GM12874 (cell line): ENCODE measurements around the gene RILPL2.

Experiments used
- TF ChIP-seq, protein P1 (sequence below): IDR thresholded peaks from 2 replicates; pipeline ENCODE4 v1.5.1; 2011; ENCODE audit warnings: low read depth, mild to moderate bottlenecking, control low read depth, low read length, moderate library complexity; ENCODE audit not compliant: insufficient read depth

Gene RILPL2

DNA sequence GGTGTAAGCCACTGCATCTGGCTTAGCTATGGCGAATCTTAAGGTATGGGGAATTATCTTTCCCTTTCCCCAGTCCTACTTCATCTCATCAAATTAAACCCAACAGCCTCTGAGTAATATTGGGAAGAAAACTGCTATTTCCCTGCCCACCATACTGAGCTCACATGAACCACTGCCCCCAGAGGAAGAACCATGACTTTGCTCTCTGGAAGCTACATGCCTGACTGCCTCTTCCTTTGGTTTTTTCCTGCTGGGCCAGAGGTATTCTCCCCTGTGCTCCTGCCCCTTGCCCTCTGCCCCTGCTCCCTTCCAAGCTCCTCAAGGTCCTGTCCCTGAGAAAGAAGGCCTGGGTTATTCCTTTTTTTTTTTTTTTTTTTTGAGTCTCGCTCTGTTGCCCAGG, 15.2 kb downstream of the RILPL2 start:
- TF ChIP-seq, protein P1, sequence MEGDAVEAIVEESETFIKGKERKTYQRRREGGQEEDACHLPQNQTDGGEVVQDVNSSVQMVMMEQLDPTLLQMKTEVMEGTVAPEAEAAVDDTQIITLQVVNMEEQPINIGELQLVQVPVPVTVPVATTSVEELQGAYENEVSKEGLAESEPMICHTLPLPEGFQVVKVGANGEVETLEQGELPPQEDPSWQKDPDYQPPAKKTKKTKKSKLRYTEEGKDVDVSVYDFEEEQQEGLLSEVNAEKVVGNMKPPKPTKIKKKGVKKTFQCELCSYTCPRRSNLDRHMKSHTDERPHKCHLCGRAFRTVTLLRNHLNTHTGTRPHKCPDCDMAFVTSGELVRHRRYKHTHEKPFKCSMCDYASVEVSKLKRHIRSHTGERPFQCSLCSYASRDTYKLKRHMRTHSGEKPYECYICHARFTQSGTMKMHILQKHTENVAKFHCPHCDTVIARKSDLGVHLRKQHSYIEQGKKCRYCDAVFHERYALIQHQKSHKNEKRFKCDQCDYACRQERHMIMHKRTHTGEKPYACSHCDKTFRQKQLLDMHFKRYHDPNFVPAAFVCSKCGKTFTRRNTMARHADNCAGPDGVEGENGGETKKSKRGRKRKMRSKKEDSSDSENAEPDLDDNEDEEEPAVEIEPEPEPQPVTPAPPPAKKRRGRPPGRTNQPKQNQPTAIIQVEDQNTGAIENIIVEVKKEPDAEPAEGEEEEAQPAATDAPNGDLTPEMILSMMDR = no peak

DNA sequence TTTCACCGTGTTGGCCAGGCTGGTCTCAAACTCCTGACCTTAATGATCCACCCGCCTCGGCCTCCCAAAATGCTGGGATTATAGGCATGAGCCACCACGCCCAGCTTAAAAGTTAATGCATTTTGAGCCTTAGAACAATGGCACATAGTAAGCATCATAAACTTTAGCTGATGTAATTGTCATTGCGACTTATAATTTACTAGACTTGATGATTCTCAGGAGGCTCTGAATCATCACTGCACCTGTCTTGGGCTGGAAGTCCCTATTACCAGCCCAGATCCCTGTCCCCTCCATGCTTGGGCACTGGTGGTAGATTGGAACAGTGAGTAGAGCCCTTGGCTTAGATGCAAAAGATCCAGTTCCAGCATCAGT, 26.5 kb downstream of the RILPL2 start:
- TF ChIP-seq, protein P1 = no peak

DNA sequence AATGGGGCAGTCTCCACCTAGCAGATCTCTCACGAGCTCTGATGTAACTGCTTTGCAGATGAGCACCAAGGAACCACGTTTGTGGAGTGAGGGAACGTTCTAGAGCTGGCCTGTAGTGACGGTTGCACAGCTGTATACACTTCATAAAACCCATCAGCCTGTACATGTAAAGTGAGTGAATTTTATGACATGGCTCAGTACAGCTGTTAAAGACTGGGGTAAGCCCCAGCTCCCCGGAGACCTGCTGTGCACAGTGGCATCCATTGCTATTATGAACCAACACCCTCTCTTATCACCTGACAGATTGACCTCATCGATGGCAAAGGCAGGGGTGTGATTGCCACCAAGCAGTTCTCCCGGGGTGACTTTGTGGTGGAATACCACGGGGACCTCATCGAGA, 31.9 kb downstream of the RILPL2 start:
- TF ChIP-seq, protein P1 = no peak

DNA sequence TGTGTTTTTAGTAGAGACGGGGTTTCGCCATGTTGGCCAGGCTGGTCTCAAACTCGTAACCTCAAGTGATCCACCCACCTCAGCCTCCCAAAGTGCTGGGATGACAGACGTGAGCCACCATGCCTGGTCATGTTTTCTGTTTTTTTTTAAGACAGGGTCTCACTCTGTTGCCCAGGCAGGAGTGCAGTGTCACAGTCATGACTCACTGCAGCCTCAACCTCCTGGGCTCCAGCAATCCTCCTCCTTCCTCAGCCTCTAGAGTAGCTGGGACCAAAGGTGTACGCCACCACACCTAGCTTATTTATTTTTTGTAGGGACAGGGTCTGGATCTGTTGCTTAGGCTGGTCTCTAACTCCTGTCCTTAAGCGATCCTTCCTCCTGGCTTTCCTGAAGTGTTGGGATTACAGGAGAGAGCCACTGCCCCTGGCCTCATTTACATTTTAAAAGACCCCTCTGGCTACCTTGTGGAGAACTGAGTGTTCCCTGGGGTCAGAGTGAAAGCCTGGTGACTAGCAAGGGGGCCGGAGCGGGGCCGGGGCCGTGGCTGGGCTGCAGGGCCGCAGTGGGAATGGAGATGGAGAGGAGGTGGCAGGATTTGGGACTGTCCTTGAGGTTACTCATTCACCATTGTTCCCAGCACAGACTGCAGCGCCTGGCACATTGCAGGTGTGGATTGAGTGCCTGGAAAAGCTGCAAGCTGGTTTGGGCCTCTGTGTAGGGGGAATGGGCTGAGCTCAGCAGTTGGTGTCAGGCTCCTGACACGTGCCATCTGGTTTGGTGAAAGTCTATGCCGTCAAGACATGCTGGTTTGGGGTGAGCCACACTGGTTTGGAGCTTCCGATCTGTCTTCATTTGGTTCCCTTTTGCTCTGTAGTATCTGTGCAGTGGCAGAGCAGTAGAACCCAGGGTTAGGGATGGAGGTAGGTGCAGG, 34.5 kb downstream of the RILPL2 start:
- TF ChIP-seq, protein P1 = no peak

DNA sequence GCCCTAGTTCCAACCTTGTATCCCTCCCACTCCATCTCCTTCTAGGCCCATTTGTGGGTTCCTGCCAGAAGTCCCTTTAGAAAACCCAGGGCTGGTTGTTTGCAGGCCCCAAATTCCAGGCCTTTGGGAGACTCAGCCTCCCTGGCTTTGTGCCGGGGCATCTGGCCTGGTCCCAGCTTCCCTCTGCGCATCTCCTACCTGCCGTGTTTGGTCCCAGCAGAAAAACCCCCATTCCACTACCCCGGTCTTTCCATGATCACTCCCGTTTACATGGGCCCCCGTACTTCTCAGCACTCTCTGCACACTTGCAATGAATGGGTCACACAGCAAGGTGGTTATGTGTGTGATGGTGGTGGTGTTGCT, 37.2 kb downstream of the RILPL2 start:
- TF ChIP-seq, protein P1 = no peak

DNA sequence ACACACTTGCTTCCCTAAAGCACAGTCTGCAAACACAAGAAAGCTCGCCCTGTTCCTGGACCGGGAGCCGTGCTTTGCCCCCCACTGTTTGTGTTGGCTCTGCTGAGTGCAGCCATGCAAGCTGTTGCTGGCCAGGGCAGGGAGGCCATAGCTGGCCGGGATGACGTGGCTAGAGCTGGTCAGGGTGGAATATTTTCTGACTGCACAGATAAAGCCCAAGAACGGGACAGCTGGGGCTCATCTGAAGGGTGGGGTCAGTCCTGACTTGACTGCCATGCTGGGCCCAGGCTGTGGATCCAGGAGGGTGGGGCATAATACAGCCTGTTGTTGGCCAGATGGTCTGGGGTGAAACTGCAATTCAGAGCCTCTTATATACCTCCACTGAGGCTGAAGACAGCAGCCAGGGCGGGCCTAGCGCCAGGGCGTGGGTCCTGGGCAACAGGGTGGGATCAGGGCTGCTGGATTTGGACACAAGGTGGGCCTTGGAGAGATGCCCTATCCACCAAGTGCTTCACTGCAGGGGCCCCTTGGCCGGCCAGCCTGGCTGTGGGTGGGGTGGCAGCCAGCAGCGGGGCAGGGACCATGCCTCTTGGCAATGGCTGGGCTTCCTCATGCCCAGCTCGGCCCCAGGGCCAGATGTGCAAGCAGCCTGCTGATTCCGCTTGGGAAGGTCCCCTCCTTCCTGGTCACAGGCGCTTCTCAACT, 37.8 kb downstream of the RILPL2 start:
- TF ChIP-seq, protein P1 = no peak

DNA sequence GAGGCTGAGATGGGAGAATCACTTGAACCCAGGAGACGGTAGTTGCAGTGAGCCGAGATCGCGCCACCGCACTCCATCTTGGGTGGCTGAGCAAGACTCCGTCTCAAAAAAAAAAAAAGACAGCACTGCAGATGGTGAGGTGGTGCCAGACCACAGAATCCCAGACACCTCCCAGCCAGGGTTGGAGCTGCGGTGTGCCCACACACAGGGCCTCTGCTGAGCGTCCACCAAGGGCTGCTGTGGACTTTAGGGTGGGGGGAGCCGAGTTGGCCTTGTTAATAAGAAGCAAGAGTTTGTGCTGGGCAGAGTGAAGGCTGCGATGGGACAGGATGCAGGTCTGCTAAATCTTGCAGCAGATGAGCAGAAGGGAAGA, 38.3 kb downstream of the RILPL2 start:
- TF ChIP-seq, protein P1 = no peak
